NCI-H774 (cell line): ENCODE measurements around the gene TLCD1.

Experiments used
- DNase-seq: peaks from one replicate; lab custom pipeline; 2025; lab: John Stamatoyannopoulos, UW

TLCD1 gene

DNA sequence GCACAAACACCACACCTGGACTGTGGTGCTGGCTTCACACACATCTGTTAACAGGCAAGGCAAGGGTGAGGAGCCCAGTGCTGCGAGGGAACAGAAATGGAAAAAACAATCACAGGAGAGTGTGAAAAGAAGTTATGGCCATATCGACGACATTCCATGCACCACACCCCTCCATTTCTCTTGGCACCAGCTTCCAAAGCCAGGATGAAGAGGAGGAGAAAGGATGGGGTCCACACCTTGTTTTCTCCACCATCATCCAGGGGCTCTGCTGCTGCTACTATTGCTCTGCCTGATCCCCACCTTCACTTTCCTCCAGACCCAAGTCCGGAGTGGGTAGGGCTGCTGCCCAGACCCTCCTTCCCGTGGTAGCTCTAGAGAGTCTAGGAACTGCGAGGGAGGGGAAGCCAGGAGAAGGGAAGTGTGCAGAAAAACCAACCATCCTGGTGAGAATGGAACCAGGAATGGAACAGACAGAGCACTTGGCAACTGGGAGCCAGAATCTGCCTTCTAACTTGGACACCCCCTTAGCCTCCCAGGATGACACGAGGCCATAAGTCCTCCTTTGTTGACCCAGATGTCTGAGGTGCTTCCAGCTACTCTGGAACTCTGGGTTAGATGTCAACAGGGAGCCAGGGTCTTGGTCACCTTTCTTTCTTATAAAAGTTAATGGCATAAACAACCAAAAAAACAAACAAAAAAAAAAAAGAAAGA, 13.2 kb downstream of the TLCD1 start:
- DNase-seq = no peak

DNA sequence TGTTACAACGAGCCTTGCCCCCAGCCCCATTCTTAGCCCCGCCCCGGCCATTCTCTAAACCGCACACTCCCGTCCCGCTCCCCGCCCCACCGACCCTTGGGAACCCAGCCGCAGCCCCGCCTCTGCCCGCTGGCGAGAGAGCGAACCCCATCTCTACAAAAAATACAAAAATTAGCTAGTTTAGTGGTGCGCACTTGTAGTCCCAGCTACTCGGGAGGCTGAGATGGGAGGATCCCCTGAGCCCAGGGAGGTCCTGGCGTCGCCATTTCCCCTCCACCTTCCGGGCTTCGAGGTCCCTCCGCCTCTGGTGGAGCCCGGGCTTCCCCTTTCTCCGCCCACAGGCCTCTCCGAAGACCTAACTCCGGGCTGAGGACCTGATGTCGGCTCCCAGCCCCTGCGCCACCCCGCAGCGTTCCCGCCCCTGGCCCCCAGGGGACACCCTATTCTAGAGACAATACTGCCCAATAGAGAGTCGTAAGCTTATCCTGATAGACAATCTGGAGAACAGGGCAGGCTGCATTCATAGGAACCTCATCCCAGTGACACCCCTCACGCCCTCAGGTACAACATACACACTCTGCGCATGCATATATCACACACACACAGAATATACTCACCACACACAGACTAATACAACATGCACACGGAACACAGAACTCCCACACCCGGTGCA, 13.9 kb downstream of the TLCD1 start:
- no peak for DNase-seq

DNA sequence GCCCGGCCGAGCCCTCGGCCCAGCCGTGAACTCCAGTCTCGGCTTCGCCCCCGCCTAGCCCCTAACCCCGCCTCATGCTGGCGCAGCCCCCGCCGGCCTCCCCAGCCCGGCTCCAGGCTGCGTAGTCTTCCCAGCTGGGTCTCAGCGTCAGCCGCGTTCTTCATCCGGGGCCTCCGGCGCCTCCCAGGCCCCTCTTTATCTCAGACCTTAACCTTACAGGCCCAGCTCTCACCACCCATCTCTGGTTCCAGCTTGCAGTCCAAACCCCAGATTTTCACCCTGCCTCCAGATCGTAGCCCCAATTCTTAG, 14.4 kb downstream of the TLCD1 start, which contains the start of gene PROCA1:
PROCA1 (minus strand) TSS at position 166 of the 309 bp plus-strand sequence. CDS start 228 bp downstream, outside the sequence.
- no peak for DNase-seq

DNA sequence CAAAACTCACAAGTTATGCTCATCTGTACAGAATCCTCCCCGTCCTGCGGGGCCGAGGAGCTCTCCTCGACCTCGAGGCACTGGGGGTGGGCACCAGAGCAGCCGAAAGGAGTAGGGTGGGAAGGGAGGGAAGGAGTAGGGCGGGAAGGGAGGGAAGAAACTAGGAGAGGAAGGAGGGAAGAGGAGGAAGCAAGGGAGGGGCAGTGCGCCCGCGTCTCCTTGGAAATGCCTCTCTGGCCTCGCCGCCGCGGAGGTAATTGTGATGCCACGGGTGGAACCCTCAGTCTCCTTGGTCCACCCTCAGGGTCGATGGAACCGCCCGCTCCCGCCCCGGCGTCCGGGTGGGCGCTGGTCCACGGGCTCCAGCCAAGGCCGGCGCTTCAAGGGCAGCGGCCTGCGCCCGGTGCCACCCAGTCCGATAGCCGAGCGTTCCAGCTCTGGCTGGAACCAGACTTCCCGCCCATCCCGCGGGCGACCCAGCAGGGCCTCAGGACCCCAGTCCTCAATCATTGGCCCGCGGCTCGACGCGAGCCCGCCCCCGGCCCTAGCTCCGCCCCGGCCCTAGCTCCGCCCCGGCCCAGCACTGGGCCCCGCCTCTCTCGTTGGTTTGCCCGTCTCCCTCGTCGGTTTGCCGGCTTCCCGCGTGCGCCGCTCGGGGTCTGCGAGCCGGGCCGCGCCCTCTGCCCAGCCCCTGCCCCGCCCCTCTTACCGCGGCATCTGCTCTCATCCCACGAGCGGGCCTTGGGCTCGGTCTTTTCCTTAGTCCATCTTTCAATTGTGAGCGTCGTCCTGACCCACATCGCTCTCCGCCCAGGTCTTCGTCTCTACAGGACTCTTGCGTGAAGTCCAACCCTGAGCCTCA, 14.9 kb downstream of the TLCD1 start:
- DNase-seq = peak; percentile 91

DNA sequence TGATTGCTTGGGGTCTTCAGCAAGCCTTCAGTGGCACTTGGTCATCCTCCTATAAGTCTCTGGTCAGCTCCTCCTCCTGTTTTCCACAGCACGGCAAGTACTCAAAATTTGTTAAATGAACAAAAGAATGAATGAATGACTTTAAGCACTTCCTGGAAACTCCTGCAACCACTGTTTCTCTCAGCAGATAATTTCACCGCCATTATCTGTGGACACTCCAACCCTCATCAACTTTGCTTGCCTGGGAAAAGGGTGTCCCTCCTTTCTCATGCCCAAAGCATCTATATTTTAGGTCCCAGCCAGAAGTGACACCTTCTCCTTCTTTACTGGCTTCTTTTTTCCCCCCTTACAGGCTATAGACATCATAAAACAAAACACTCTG, 18.7 kb downstream of the TLCD1 start:
- no peak for DNase-seq

DNA sequence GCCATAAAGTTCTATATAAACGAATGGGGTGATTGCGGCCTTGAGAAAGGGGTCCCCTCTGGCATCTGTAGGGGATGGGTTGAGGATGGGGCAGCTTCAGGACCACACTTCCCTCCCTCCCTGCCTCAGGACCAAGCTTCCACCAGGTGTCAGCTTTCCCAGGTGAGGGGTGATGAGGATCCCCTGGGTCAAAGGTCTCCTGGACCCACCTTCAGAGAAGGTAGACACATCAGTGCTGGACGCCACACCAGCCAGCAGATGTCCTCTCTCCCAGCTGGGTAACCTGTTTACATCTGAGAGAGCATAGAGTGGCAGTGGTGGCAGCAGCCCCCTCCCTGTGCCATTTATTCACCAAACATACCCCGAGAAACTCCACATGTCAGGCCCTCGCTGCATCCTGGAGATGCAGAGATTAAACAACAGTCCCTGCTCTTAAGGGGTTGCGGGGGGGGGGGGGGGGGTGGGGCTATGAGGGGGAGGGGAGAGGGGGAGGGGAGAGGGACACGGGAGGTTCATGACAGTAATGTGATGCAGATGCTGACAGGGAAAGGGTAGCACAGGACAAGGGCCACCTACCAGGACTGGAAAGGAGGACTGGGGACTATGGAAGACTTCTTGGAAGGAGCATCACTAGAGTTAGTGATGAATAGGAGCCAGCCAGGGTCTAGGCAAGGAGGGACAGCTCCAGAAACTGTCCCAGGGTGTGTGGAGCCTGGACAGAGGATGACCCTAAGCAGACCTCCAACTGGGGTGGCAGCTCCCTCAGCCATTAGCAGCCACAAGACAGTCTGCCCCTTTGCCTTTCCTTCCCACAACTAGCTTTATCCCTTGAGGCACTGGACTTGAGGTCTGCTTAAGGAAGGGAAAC, 19.3 kb downstream of the TLCD1 start:
- no peak for DNase-seq

DNA sequence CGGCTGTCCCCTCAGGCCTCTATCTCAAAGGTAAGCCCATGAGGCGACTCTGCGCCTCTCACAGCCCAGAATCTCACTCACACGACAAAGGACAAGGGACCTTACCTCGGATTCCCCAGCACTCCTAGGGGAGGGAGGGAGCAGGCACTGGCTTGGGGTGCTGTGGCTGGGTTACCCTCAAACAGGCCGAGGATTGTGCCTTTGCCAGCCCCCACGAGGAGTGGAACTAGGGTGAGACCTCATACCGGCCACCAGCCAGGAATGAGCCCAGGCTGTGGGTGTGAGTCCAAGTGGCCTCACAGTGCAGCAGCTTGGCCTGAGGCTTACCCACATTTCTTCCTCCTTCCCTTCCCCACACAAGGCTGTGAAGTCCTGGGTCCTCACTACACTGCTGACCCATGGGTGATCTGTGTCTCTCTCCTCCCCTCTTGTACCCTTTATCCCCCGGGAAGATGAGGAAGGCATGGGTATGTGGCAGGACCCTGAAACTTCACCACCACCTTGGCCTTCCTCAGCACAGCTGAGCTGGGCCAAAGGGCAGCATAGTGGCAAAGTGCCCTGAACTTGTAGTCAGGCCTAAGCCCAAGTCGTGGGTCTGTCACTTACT, 20.2 kb downstream of the TLCD1 start:
- no peak for DNase-seq

DNA sequence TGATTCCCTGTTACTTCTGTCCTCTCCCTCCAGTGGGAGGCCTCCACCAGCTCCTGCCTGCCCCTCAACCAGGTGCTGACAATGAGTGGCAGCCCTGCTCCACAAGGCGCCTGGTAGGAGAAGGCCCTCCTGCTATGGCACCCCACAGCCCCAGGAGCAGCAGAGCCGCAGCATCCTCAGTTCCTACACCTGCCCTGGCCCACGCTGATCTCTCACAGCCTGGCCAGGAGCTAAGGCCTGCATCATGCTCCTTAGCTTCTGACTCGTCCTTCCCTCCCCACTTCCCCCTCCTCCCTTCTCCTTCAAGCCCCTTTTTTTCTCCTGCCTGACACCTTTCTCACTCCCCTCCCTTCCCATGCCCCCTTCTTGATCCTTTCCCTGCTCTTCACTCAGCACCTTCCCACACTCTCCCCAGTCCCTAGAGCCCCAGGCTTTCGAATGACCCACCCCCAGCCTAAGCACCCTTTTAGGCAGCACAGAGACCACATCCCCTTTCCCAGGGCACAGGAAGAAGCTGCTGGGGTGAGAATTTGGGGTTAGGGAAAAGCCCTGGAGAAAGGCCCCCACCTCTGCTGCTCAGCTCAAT, 20.9 kb downstream of the TLCD1 start:
- no peak for DNase-seq

DNA sequence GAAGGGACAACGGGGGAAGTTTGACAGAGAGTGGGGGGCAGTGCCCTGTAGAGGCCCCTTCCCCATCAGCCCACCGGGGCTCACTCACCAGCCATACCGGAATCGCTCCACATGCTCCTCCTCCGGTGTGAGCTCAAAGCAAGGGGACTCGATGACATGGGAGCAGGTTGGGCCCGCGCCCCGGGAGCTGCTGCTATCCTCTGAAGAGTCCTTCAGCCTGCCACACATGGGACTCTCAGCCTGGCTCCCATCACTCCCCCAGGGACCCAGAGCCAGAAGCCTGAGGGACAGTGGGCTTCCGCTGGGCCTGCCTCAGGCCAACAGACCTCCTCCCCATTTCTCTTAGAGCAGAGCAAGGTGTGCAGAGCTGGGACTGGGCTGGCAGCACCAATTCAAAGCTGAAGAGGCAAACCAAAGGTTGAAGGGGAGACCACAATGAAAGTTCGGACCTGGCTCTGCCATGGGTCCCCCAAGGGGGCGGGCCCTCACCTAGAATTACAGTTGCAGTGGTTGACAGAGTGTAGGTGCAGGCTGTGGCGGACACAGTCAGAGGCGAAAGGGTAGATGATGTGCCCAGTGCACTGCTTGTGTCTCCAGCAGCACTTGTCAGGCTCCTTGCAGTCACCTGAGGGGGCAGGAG, 21.7 kb downstream of the TLCD1 start:
- no peak for DNase-seq

DNA sequence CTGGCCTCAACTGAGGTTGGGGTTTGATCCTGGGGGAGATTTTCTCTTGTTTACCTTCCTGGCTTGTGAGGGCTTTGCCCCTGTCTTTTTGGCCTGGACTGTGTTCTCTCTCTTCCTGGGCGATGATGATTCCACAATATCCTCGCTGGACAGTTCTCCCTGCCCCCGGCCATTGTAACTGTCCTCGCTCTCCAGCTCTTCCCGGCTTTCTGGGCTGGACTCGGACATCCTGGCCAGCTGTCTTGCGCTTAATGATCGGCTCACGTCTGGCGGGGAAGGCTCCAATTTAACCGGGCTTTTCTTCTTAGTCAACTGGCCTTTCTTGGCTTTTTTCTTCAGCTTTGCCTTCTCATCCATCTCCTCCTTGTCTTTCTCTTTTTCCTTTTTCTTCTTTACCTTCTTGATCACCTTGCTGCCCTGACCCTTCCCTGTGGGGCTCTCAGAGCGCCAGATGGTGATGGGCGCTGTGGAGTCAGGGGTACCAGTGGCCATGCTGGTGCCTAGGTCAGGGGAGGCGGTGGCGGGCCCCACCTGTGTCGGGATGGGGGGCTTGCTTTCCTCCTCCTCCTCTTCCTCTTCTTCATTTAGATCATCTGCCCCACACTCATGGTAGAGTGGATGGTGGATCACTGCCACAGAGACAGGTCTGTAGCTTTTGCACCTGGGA, 22.3 kb downstream of the TLCD1 start:
- no peak for DNase-seq

DNA sequence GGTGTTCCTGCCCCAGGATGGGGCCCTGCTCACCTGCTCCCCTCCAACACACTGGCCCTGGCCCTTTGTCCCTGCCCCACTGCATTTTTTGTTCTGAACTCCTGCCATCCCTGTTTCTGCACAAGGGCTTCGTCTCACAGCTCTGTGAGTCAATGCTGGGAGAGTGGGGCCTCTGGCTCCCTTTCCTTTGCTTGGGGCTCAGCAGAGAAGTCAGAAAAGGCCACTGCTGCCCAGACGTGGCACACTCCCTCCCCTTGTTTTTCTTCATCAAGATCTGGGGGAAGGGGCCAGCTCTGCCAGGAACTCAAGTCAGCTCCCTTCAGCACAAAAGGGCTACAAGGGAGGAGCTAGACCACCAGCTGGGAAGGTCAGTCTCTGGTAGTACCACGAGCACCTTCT, 23.3 kb downstream of the TLCD1 start:
- no peak for DNase-seq

DNA sequence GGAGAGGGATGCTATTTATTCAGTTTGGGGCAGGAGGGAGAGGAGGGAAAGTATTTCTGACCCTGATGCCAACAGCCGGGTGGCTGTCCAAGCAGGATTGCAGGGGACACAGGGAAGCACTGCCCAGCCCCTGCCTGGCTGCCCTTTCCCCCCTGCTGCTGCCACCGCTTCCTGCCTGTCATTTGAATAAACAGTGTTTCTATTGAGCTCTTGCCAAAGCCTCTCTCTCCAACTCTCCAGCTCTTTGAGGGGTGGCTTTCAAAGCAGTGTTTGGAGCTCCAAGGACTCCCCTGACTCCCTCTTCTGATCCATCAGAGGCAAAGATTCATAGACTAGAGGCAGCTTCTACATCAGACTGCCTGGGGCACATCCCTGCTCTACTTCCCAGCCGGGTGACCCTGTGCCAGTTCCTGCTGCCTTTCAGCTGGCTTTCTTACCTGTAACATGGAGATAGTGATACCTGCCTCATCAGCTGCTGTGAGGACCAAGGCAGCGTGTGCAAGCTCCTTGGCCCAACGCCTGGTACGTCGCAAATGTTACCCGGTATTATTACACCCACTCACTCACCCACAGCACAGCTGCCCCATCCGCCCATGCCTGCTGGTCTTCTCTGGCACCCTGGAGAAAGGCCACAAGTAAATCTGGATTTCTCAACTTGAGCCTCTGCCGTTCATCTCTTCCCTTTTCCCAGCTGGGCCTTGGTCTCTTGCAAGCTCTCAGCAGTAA, 23.8 kb downstream of the TLCD1 start:
- peak; percentile 31 for DNase-seq

DNA sequence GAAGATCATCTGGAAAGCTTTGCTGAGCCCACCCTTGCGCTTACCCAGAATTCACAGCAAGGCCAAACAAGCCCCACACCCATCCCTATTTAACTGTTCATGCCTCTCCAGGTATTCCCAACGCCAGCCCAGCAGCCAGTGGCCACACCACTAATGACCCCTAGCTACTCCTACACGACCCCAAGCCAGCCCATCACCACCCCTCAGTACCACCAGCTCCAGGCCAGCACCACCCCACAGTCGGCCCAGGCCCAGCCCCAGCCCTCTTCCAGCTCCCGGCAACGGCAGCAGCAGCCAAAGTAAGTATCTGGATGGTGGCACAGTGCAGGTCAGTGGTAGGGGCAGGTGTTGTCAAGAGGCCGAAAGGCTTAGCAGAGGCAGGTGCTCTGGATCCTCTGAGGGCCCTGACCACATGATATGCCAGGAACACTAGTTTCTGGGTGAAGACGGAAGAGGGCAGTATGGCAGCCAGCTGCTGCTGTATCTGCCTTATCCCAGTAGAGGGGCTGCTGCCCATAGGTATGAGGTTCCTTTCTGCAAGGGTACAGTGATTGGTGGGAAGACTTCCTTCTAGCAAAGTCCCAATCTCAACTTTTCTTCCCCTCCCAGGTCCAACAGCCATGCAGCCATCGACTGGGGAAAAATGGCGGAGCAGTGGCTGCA, 25.1 kb downstream of the TLCD1 start:
- DNase-seq = peak; percentile 49

DNA sequence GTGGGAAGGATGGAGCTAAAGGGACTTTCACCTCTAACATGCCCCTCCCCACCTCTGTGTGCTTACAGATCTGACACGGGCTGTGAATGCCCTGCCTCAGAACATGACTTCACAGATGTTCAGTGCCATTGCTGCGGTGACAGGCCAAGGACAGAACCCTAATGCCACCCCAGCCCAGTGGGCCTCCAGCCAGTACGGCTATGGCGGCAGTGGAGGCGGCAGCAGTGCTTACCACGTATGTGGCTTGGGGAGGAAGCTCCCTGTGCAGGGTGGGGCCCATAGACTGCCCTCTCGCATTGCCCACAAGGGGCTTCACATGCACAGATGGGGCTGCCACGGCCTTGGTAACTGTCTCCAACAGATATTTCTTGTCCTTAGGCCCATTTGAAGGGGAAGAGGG, 25.8 kb downstream of the TLCD1 start:
- DNase-seq = no peak

DNA sequence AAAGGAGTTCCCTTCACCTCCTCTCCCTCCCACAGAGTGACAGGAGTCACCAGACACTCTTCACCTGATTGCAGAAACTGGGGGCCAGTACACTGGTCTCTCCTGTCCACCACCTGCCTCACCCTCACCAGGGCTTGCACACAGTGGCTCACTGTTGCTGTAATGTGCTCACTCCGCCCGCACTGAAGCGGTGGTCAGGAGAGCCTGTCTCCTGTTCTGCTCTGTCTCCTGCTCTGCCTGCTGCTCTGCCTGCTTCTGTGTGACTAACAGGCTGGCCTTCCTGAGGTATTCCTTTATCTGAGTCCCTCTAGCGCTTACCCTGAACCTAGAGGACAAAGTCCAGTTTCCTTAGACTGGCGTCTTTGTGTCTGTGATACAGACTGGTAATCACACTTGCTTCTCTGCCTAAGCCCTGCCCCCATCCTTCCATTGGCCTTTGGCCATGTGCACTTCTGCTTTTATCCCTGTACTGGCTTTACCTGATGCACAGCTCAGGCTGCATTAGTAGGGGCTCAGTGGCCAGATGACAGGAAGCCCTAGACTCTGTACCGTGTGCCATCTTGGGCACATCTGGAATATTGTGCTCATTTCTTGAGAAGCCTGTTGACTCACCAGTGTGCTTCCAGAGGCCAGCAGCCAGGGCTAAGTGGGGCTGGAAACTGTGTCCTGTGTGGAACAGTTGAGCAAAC, 27.6 kb downstream of the TLCD1 start:
- no peak for DNase-seq

DNA sequence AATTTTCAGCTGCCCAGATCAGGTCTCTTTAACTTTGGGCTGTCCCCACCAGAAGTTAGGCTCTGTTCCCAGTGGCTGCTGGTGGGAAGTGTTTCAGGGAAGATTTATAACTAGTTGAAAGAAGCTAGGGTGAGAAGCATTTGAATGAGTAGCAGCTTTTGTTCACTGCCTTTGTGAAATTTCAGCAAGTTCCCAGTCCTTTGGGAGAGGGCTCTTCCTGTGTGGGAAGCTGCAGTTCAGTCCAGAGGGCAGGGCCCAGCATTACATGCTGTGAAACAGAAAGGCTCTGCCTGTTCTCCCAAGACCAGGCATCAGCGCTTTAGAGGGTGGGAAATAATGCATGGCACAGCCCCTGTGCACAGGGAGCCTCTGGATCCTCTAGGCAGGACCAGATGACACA, 32.2 kb downstream of the TLCD1 start:
- DNase-seq = no peak

DNA sequence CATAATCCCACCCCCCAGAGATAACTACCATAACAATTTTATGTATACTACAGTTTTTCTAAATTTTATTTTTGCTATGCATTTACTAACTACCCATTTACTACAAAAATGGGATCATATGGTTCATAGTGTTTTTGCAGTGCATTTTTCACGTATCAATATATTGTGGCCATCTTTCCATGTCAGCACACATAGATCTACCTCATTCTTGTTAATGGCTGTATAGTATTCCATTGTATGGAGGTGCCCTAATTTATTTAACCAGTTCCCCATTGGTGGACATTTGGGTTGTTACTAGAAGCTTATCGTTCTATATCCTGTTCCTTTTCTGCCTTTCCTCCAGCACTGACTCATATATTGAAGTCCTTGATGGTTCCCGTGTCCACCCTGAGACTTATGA, 37.0 kb downstream of the TLCD1 start:
- DNase-seq = no peak

DNA sequence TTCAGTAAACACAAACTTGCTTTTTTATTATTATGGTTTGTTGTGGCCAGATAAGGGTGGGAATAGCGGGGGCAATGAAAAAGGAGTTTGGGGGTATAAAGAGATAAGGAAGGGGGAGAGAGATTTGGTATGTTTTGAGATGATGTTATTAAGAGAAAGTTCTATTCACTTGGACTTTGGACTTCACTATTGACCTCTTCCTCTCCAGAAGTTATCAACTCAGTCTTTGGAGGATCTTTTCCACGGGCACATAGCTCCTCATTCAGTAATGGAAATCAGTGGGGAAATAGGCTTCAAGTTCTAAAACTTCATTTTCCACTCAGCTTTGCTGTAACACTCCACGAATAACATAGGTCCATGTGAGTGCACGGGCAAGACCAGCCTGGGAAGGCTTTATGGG, 37.6 kb downstream of the TLCD1 start:
- no peak for DNase-seq
